RWPE2 (cell line): ENCODE data around the gene PSTPIP1.

Experiments
- ATAC-seq: fragments of 200-7000 bp; cut with Tn5 transposase; 3 replicates; pipeline ENCODE4 v1.9.1; 2021; ENCODE audit warnings: low read depth
- DNase-seq: peaks from one replicate; pipeline ENCODE4 v3.0.0-alpha.2; 2020; ENCODE audit warnings: low spot score
- H3K27ac ChIP-seq: fragments of 450-650 bp; 2 replicates; pipeline ENCODE4 v1.5.1; 2017; ENCODE audit warnings: mild to moderate bottlenecking; ENCODE audit not compliant: poor library complexity, severe bottlenecking
- H3K27me3 ChIP-seq: fragments of 250-450 bp; sonication (Bioruptor Pico); 2 replicates; pipeline ENCODE4 v1.5.1; 2021; ENCODE audit warnings: mild to moderate bottlenecking, moderate library complexity; ENCODE audit not compliant: insufficient read depth, poor library complexity, severe bottlenecking
- H3K36me3 ChIP-seq: fragments of 250-450 bp; sonication (Bioruptor Pico); 2 replicates; pipeline ENCODE4 v1.5.1; 2020; ENCODE audit warnings: low read depth, mild to moderate bottlenecking, moderate library complexity
- H3K4me1 ChIP-seq: fragments of 250-450 bp; sonication (Bioruptor Pico); 2 replicates; pipeline ENCODE4 v1.5.1; 2021; ENCODE audit warnings: mild to moderate bottlenecking, moderate library complexity; ENCODE audit not compliant: insufficient read depth, poor library complexity, severe bottlenecking
- H3K4me3 ChIP-seq: fragments of 250-450 bp; sonication (Bioruptor Pico); 2 replicates; pipeline ENCODE4 v1.5.1; 2021; ENCODE audit warnings: mild to moderate bottlenecking, moderate library complexity; ENCODE audit not compliant: severe bottlenecking
- H3K9me3 ChIP-seq: fragments of 250-450 bp; sonication (Bioruptor Pico); 2 replicates; pipeline ENCODE4 v1.5.1; 2021; ENCODE audit warnings: mild to moderate bottlenecking, moderate library complexity; ENCODE audit not compliant: severe bottlenecking
- CTCF ChIP-seq: fragments of 450-650 bp; IDR thresholded peaks from one replicate; pipeline ENCODE4 v1.5.1; 2017; ENCODE audit warnings: mild to moderate bottlenecking, moderate library complexity; ENCODE audit not compliant: poor library complexity, severe bottlenecking

The PSTPIP1 gene

DNA sequence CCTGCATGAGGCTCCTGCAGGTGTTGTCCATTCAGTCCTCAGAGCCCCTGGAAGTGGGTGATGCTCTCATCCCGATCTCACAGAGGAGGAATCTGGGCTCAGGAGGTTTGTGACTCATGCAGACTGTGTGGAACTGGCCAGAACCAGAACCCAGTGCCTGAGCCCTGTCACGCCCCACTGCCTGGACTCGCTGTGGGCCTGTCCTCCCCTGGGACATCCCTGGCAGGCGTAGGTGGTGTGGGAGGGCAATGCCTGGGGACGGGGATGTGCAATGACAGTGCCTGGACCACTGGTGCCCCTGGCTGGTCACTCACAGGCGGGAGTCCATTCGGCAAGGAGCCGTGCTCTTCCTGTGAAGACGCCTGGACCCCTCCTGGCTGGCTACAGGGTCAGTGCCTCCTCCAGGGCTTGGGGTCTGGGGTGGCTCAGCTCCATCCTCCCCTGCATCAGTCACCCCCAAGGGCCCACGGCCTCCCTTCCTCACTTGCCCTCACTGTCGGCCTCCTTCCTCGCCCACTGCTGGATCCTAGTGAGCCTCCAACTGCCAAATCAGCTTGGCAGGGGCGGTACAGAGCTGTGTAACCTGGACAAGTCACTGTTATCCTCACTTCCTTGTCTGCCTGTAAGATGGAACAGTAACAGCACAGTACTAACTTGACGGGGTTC lies 14.9 kb downstream of the PSTPIP1 start:
- no peaks in the 10 kb centered on the region for H3K36me3 ChIP-seq
- no peak overlapping the region for H3K4me3 ChIP-seq
- peaks cover 2% of the 10 kb centered on the region for H3K9me3 ChIP-seq
- ATAC-seq (0 out of 3 replicates have a peak, but pooled peaks have one; percentile 8), DNase-seq (no peak)
- H3K27me3 ChIP-seq, result no peaks in the 10 kb centered on the region
- peaks cover 3% of the 10 kb centered on the region for H3K4me1 ChIP-seq
- TF ChIP-seq CTCF, result no peak
- no peak overlapping the region for H3K27ac ChIP-seq

- Histone ChIP-seq H3K27me3 (no peaks in the 10 kb centered on the region), H3K27ac (no peak overlapping the region), H3K4me3 (no peak overlapping the region), H3K4me1 (peaks cover 3% of the 10 kb centered on the region), H3K36me3 (no peaks in the 10 kb centered on the region), H3K9me3 (peaks cover 2% of the 10 kb centered on the region)
- no peak for TF ChIP-seq CTCF
- DNase-seq, result no peak
- ATAC-seq, result no peak
These were observed 15.4 kb downstream of the PSTPIP1 start for GRCh38 chr15:77010312-77010686.

GRCh38 chr15:77010857-77011256 lies 15.9 kb downstream of the PSTPIP1 start:
- H3K27ac ChIP-seq, result no peak overlapping the region
- ATAC-seq, result no peak
- no peak overlapping the region for H3K4me3 ChIP-seq
- no peaks in the 10 kb centered on the region for H3K27me3 ChIP-seq
- peaks cover 2% of the 10 kb centered on the region for H3K9me3 ChIP-seq
- H3K36me3 ChIP-seq, result no peaks in the 10 kb centered on the region
- H3K4me1 ChIP-seq, result peaks cover 3% of the 10 kb centered on the region
- DNase-seq, result no peak
- TF ChIP-seq CTCF, result no peak

DNA sequence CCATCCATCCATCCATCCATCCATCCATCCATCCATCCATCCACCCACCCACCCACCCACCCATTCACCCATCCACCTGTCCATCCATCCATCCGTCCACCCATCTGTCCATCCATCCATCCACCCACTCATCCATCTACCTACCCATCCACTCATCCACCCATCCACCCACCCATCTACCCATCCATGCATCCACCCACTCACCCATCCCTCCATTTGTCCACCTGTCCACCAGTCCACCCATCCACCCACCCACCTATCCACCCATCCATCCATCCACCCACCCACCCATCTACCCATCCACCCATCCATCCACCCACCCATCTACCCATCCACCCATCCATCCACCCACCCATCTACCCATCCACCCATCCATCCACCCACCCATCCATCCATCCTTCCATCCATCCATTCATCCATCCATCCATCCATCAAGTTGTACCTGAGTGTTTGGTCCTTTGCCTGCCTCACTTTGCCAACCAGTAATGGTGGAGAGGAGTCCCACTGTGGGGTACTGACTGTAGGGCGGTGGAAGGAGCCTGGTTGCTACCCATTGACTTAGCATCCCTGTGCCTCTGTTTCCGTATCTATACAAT lies 17.3 kb downstream of the PSTPIP1 start:
- Histone ChIP-seq H3K9me3 (no peaks in the 10 kb centered on the region), H3K4me3 (no peak overlapping the region), H3K36me3 (no peaks in the 10 kb centered on the region), H3K27me3 (no peaks in the 10 kb centered on the region), H3K4me1 (peaks cover 3% of the 10 kb centered on the region), H3K27ac (no peak overlapping the region)
- no peak for TF ChIP-seq CTCF
- DNase-seq (no peak), ATAC-seq (no peak)

DNA sequence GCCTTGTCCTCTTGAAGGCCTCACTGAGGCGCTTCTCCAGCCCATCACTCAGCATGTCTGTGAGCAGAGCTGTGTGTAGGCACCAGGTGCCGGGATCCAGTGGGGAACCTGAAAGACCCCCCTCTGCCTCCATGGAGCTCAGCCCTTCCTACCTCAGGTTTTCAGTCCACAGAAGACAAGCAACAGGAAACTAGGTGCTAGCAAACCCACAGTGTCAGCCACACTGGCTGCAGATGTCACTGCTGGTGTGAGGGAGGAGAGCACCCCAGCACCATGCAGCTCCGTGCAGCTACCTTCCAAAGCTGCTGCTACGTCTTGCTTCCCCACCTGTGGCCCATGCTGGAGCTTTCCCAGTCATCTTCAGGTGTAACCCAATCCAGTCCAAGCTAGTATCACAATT lies 17.9 kb downstream of the PSTPIP1 start:
- H3K27me3 ChIP-seq, result no peaks in the 10 kb centered on the region
- H3K27ac ChIP-seq, result no peak overlapping the region
- no peak overlapping the region for H3K4me3 ChIP-seq
- ATAC-seq (no peak), DNase-seq (no peak)
- no peaks in the 10 kb centered on the region for H3K36me3 ChIP-seq
- no peaks in the 10 kb centered on the region for H3K9me3 ChIP-seq
- peaks cover 3% of the 10 kb centered on the region for H3K4me1 ChIP-seq
- TF ChIP-seq CTCF, result no peak
